Lower leg skin (tissue), 4 donors: ENCODE results near the gene FSD2. TPM values are rescaled to one million over a fixed set of nuclear protein-coding genes. Genes with fewer than 3 reads are reported as not detected.

Source experiments
- DNase-seq, 2 donors: peaks; one replicate each; pipeline ENCODE4 v3.0.0-alpha.2; 2019; ENCODE audit warnings: low spot score in 2 of 2
- H3K4me3 ChIP-seq: fragments of 200-600 bp; sonication (generic); 2 replicates; pipeline ENCODE4 v1.5.1; 2017; ENCODE audit warnings: mild to moderate bottlenecking, low read depth; ENCODE audit not compliant: poor library complexity, severe bottlenecking
- POLR2A ChIP-seq, 2 donors: fragments of 450-650 bp; IDR thresholded peaks; one replicate each; pipeline ENCODE4 v1.6.1; 2016 to 2017; ENCODE audit warnings: antibody characterized with exemption in 2 of 2, mild to moderate bottlenecking in 1 of 2, moderate library complexity in 1 of 2
- WGBS, 2 donors: methylation state at CpG; one replicate each; pipeline ENCODE4 v1.1.5; 2018; 5-methylcytosine and 5-hydroxymethylcytosine counted together
- intact Hi-C: fragments of 100-400 bp; cut with DNase I; formaldehyde crosslinking; loops from one replicate; pipeline ENCODE4 v1.15.0; 2023; ENCODE audit warnings: low total_unique reads
- total RNA-seq, 4 donors: library from RNA; depleted of rRNA; stranded (reverse); fragments of >200 nt; gene quantifications; one replicate each; pipeline ENCODE4 v1.1.0, GENCODE V29; 2016
- TF ChIP-seq, protein P1 (sequence below), 3 donors: fragments of 450-650 bp; IDR thresholded peaks; one replicate each; pipeline ENCODE4 v1.5.1; 2016; ENCODE audit warnings: antibody characterized with exemption in 3 of 3, mild to moderate bottlenecking in 3 of 3, moderate library complexity in 2 of 3

The FSD2 gene
- total RNA-seq, 4 donors from 2014 or later, result 0.19 TPM; not detected in 3

GRCh38 chr15:82793737-82794136 lies 12.1 kb downstream of the FSD2 start:
- DNase-seq, result no peak
- TF ChIP-seq, protein P1, sequence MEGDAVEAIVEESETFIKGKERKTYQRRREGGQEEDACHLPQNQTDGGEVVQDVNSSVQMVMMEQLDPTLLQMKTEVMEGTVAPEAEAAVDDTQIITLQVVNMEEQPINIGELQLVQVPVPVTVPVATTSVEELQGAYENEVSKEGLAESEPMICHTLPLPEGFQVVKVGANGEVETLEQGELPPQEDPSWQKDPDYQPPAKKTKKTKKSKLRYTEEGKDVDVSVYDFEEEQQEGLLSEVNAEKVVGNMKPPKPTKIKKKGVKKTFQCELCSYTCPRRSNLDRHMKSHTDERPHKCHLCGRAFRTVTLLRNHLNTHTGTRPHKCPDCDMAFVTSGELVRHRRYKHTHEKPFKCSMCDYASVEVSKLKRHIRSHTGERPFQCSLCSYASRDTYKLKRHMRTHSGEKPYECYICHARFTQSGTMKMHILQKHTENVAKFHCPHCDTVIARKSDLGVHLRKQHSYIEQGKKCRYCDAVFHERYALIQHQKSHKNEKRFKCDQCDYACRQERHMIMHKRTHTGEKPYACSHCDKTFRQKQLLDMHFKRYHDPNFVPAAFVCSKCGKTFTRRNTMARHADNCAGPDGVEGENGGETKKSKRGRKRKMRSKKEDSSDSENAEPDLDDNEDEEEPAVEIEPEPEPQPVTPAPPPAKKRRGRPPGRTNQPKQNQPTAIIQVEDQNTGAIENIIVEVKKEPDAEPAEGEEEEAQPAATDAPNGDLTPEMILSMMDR (IDR thresholded peaks at IDR 0.05), result no peak
- TF ChIP-seq POLR2A (IDR thresholded peaks at IDR 0.05), result no peak

DNA sequence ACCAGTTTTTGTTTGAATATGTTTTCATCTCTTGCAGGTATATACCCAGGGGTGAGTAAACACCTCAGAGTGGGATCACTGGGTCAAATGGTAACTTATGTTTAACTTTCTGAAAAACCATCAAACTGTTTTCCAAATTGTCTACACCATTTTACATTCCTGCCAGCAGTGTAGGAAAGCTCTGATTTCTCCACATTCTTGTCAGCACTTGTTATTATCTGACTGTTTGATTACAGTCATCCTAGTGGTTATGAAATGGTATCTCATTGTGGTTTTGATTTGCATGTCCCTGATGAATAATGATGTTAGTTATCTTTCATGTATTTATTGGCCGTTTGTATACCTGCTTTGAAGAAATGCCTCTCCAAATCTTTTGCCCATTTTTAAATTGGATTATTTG lies 13.8 kb downstream of the FSD2 start:
- no peak for DNase-seq
- 48 to 56% methylated on average over 1 of the region's 1 CpG for WGBS, 2 donors
- intact Hi-C loops, result no loop called here
- no peak for TF ChIP-seq POLR2A (IDR thresholded peaks at IDR 0.05)
- H3K4me3 ChIP-seq, result no peak overlapping the region

More at GRCh38 chr15:82793737-82794136, 12.1 kb downstream of the FSD2 start:
- no peak overlapping the region for H3K4me3 ChIP-seq
- intact Hi-C loops, result no loop called here

- no peak for DNase-seq
- WGBS, 2 donors, result 87 to 93% methylated on average over 11 of the region's 11 CpGs
- no peak overlapping the region for H3K4me3 ChIP-seq
- intact Hi-C loops, result no loop called here
- TF ChIP-seq POLR2A (IDR thresholded peaks at IDR 0.05), result no peak
- TF ChIP-seq, protein P1 (IDR thresholded peaks at IDR 0.05), result no peak
Observed at GRCh38 chr15:82790321-82790720, 15.5 kb downstream of the FSD2 start.

- H3K4me3 ChIP-seq, result no peak overlapping the region
- WGBS, 2 donors, result 78 to 87% methylated on average over 1 of the region's 1 CpG
- no peak for DNase-seq
- intact Hi-C loops, result no loop called here
- TF ChIP-seq, protein P1 (IDR thresholded peaks at IDR 0.05), result no peak
- no peak for TF ChIP-seq POLR2A (IDR thresholded peaks at IDR 0.05)
Observed at GRCh38 chr15:82789491-82789890, 16.4 kb downstream of the FSD2 start.

GRCh38 chr15:82788496-82788895 lies 17.4 kb downstream of the FSD2 start:
- 90 to 98% methylated on average over 2 of the region's 2 CpGs for WGBS, 2 donors
- no peak overlapping the region for H3K4me3 ChIP-seq
- DNase-seq, result no peak
- TF ChIP-seq POLR2A (IDR thresholded peaks at IDR 0.05), result no peak
- TF ChIP-seq, protein P1 (IDR thresholded peaks at IDR 0.05), result no peak
- intact Hi-C loops, result no loop called here

DNA sequence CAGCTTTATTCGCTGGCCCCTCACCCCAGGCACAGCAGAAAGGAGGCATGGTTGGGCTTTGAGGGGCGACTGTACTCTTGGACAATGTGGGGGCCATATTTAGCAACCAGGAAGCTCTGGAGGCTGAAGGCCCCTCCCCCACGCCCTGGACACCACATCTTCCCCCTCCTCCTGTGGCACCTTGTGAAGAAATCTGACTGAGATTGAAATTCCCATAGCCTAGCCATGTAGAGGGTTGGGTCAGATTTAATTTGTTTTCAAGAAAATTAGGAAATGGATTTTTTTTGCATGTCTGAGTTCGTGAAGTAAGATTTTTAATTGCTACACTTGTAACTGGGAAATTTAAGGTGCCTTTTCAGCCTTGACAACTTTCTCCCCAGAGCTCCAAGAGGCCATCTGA lies 24.5 kb downstream of the FSD2 start:
- no peak for TF ChIP-seq POLR2A (IDR thresholded peaks at IDR 0.05)
- TF ChIP-seq, protein P1 (IDR thresholded peaks at IDR 0.05), result no peak
- intact Hi-C loops, result no loop called here
- 88 to 89% methylated on average over 4 of the region's 4 CpGs for WGBS, 2 donors
- H3K4me3 ChIP-seq, result no peak overlapping the region
- no peak for DNase-seq
